ENCODE results near the gene FIBCD1. TPM values are rescaled to one million over a fixed set of nuclear protein-coding genes. Genes with fewer than 3 reads are reported as not detected.

FIBCD1 gene
- total and polyA plus RNA-seq, 9 of the 15 experiments (the other 6 are each of a cell fraction or from before 2014, with no cell fraction given) = 0.53 to 1.2 (median 0.95) TPM; not detected in 4

- peak; percentile 94 for TF ChIP-seq E2F1 (CRISPR knock-in tag; IDR thresholded peaks at IDR 0.05)
- TF ChIP-seq HMGXB4 (CRISPR knock-in tag; IDR thresholded peaks at IDR 0.05) = peak; percentile 96
- TF ChIP-seq FIP1L1 (IDR thresholded peaks at IDR 0.05; ENCODE audit: low read depth, low read length, poor library complexity, severe bottlenecking) = no peak
- no peak for TF ChIP-seq ZBTB43 (CRISPR knock-in tag; IDR thresholded peaks at IDR 0.05)
- no peak for TF ChIP-seq CHD7 (IDR thresholded peaks at IDR 0.05; ENCODE audit: low read depth, low read length)
- TF ChIP-seq DLX4 (CRISPR knock-in tag; IDR thresholded peaks at IDR 0.05) = no peak
- TF ChIP-seq BHLHE40 (IDR thresholded peaks at IDR 0.05; ENCODE audit: low read length) = no peak
- TF ChIP-seq ATF3 (IDR thresholded peaks at IDR 0.05) = no peak
- TF ChIP-seq ATF3 (CRISPR knock-in tag; conservative IDR thresholded peaks at IDR 0.05) = peak; percentile 97
Measured at GRCh38 chr9:130866474-130866965, 72.5 kb downstream of the FIBCD1 start (continued).

Measured in K562 (cell line).